HG02642 (cell line): Measurements from ENCODE around the gene CYP4F2.

ENCODE experiments used
- ATAC-seq: cut with Tn5 transposase; IDR thresholded peaks from one replicate; pipeline ENCODE4 v1.9.1; 2021; ENCODE audit warnings: mild to moderate bottlenecking; ENCODE audit not compliant: unreplicated experiment, poor library complexity

Gene CYP4F2

DNA sequence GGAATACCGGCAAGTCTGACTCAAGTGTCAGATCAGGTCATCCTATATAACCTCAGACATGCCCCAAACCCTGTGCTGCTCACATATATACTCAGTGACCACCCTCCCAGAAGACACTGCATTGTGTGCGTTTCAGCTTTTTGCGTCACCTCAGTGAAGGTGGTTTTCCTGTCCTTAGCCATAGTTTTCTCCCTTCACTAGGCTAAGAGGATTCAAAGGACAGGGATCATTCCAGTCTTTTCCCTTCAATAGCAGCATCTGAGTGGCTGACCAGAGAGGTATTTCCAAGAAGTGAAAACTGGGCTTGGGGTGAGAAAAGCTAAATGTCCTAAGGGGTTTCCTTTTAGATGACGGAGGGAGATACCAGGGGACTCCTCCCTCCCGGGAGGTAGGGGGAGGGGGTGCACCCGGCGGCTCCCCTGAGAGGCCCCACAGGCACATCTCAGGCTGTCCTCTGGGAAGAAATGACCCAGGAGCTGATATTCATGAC lies 69.7 kb downstream of the CYP4F2 start:
- no peak for ATAC-seq
